Measurements from ENCODE around the gene TRPT1.

GRCh38 chr11:64275031-64275800 lies 49.2 kb upstream of the TRPT1 start:
- TF ChIP-seq POLR2AphosphoS5 (IDR thresholded peaks at IDR 0.05; ENCODE audit: low read depth, low read length) (no peak), POLR2A (IDR thresholded peaks at IDR 0.05; ENCODE audit: low read depth, low read length) (no peak), TAF1 (IDR thresholded peaks at IDR 0.05; ENCODE audit: borderline replicate concordance, low read depth, low read length) (no peak)
